Lower leg skin (tissue), 4 donors: Measurements from ENCODE around the gene ASAP2. TPM values are rescaled to one million over a fixed set of nuclear protein-coding genes. Genes with fewer than 3 reads are reported as not detected.

Experiments
- DNase-seq, 2 donors: peaks; one replicate each; pipeline ENCODE4 v3.0.0-alpha.2; 2019; ENCODE audit warnings: low spot score in 2 of 2
- H3K4me3 ChIP-seq: fragments of 200-600 bp; sonication (generic); 2 replicates; pipeline ENCODE4 v1.5.1; 2017; ENCODE audit warnings: mild to moderate bottlenecking, low read depth; ENCODE audit not compliant: poor library complexity, severe bottlenecking
- CTCF ChIP-seq, 3 donors: fragments of 450-650 bp; IDR thresholded peaks; one replicate each; pipeline ENCODE4 v1.5.1; 2016; ENCODE audit warnings: antibody characterized with exemption in 3 of 3, mild to moderate bottlenecking in 3 of 3, moderate library complexity in 2 of 3
- POLR2A ChIP-seq, 2 donors: fragments of 450-650 bp; IDR thresholded peaks; one replicate each; pipeline ENCODE4 v1.6.1; 2016 to 2017; ENCODE audit warnings: antibody characterized with exemption in 2 of 2, mild to moderate bottlenecking in 1 of 2, moderate library complexity in 1 of 2
- WGBS, 2 donors: methylation state at CpG; one replicate each; pipeline ENCODE4 v1.1.5; 2018; 5-methylcytosine and 5-hydroxymethylcytosine counted together
- intact Hi-C: fragments of 100-400 bp; cut with DNase I; formaldehyde crosslinking; loops from one replicate; pipeline ENCODE4 v1.15.0; 2023; ENCODE audit warnings: low total_unique reads
- total RNA-seq, 4 donors: library from RNA; depleted of rRNA; stranded (reverse); fragments of >200 nt; gene quantifications; one replicate each; pipeline ENCODE4 v1.1.0, GENCODE V29; 2016

Gene ASAP2
- total RNA-seq, 4 donors from 2014 or later = 30.4 to 40.7 (median 33.1) TPM

GRCh38 chr2:9377461-9378097, 171.0 kb downstream of the ASAP2 start:
- H3K4me3 ChIP-seq = no peak overlapping the region
- intact Hi-C loops = no loop called here
- TF ChIP-seq POLR2A (IDR thresholded peaks at IDR 0.05) (no peak), CTCF (IDR thresholded peaks at IDR 0.05) (no peak)
- 70 to 77% methylated on average over 9 of the region's 9 CpGs for WGBS, 2 donors
- no peak for DNase-seq

GRCh38 chr2:9378433-9379390, 172.1 kb downstream of the ASAP2 start:
- peak; percentile 62 to 93 for DNase-seq
- WGBS, 2 donors = 74 to 78% methylated on average over 30 of the region's 30 CpGs
- no peak overlapping the region for H3K4me3 ChIP-seq
- intact Hi-C loops = no loop called here
- TF ChIP-seq CTCF (IDR thresholded peaks at IDR 0.05) (no peak), POLR2A (IDR thresholded peaks at IDR 0.05) (no peak)

- no peak for TF ChIP-seq CTCF (IDR thresholded peaks at IDR 0.05)
- no peak for TF ChIP-seq POLR2A (IDR thresholded peaks at IDR 0.05)
- DNase-seq = no peak
- H3K4me3 ChIP-seq = no peak overlapping the region
- 95 to 97% methylated on average over 5 of the region's 5 CpGs for whole genome bisulfite sequencing, 2 donors
- intact Hi-C loops = no loop called here
Measured at GRCh38 chr2:9379391-9379755, 172.8 kb downstream of the ASAP2 start.

GRCh38 chr2:9380702-9381628, 174.4 kb downstream of the ASAP2 start:
- TF ChIP-seq CTCF (IDR thresholded peaks at IDR 0.05) (no peak), POLR2A (IDR thresholded peaks at IDR 0.05) (no peak)
- 59 to 68% methylated on average over 18 of the region's 18 CpGs for WGBS, 2 donors
- peak; percentile 75 to 92 for DNase-seq
- no peak overlapping the region for H3K4me3 ChIP-seq
- intact Hi-C loops = no loop called here

- DNase-seq = peak in 1 of 2 donors; percentile 57
- intact Hi-C loops = no loop called here
- WGBS, 2 donors = 88 to 92% methylated on average over 6 of the region's 6 CpGs
Measured at GRCh38 chr2:9382604-9383235, 176.1 kb downstream of the ASAP2 start.

More at GRCh38 chr2:9382604-9383235, 176.1 kb downstream of the ASAP2 start:
- TF ChIP-seq POLR2A (IDR thresholded peaks at IDR 0.05) (no peak), CTCF (IDR thresholded peaks at IDR 0.05) (no peak)
- no peak overlapping the region for H3K4me3 ChIP-seq
